GM21367 (cell line): Measurements from ENCODE around the gene GREB1.

Experiments used
- ATAC-seq: cut with Tn5 transposase; IDR thresholded peaks from one replicate; pipeline ENCODE4 v1.9.1; 2021; ENCODE audit not compliant: unreplicated experiment

GREB1 gene

GRCh38 chr2:11597538-11598225, 63.8 kb downstream of the GREB1 start:
- no peak for ATAC-seq

- ATAC-seq, result no peak
Observed at GRCh38 chr2:11598228-11598731, 64.4 kb downstream of the GREB1 start.

GRCh38 chr2:11602563-11603204, 68.8 kb downstream of the GREB1 start:
- no peak for ATAC-seq

- ATAC-seq, result no peak
Observed at GRCh38 chr2:11610624-11611242, 76.9 kb downstream of the GREB1 start.

- ATAC-seq, result no peak
Observed at GRCh38 chr2:11611251-11611650, 77.4 kb downstream of the GREB1 start.

GRCh38 chr2:11612553-11613215, 78.8 kb downstream of the GREB1 start:
- ATAC-seq, result no peak

GRCh38 chr2:11613297-11613696, 79.5 kb downstream of the GREB1 start:
- no peak for ATAC-seq

GRCh38 chr2:11615209-11615608, 81.4 kb downstream of the GREB1 start:
- ATAC-seq, result no peak

GRCh38 chr2:11616097-11616687, 82.3 kb downstream of the GREB1 start:
- no peak for ATAC-seq

GRCh38 chr2:11616851-11617415, 83.1 kb downstream of the GREB1 start:
- no peak for ATAC-seq

- ATAC-seq, result no peak
Observed at GRCh38 chr2:11617527-11617926, 83.7 kb downstream of the GREB1 start.

- ATAC-seq, result no peak
Observed at GRCh38 chr2:11617984-11618707, 84.3 kb downstream of the GREB1 start.

GRCh38 chr2:11618708-11619062, 84.8 kb downstream of the GREB1 start:
- no peak for ATAC-seq

- no peak for ATAC-seq
Observed at GRCh38 chr2:11621410-11621809, 87.6 kb downstream of the GREB1 start.

GRCh38 chr2:11622611-11623010, 88.8 kb downstream of the GREB1 start:
- no peak for ATAC-seq

- ATAC-seq, result no peak
Observed at GRCh38 chr2:11624893-11625292, 91.0 kb downstream of the GREB1 start.

- ATAC-seq, result no peak
Observed at GRCh38 chr2:11625671-11626070, 91.8 kb downstream of the GREB1 start.

- ATAC-seq, result no peak
Observed at GRCh38 chr2:11628675-11629074, 94.8 kb downstream of the GREB1 start.

- no peak for ATAC-seq
Observed at GRCh38 chr2:11629215-11629614, 95.4 kb downstream of the GREB1 start.

GRCh38 chr2:11629851-11630250, 96.0 kb downstream of the GREB1 start:
- ATAC-seq, result no peak
